HepG2 (cell line): ENCODE data around the gene EIF3B. TPM values are rescaled to one million over a fixed set of nuclear protein-coding genes. Genes with fewer than 3 reads are reported as not detected.
"Not testable (repeated sequence)": the region's sequence is repeated elsewhere in the genome, so short reads cannot be mapped to it uniquely, and the experiment has no call there.

Source experiments
- ATAC-seq: fragments of 200-7000 bp; cut with Tn5 transposase; 3 replicates; pipeline ENCODE4 v1.9.1; 2020; ENCODE audit warnings: mild to moderate bottlenecking, moderate library complexity
- BruUV-seq: library from RNA; stranded (reverse); fragments of 400-500 nt; replicated peaks from 2 replicates; lab custom pipeline; 2021; lab: Mats Ljungman, UMichigan
- CTCF ChIA-PET: fragments of 300-600 bp; formaldehyde crosslinking; extraction: SDS; loops from one replicate; lab custom pipeline; 2021; ENCODE audit warnings: low total read pairs, inconsistent platforms, low intra/inter-chr PET ratio; lab: Yijun Ruan, JAX
- POLR2A ChIA-PET: fragments of 350-600 bp; sonication (Branson Sonifier 250); formaldehyde crosslinking; loops from one replicate; lab custom pipeline; 2020; ENCODE audit warnings: antibody characterized with exemption, inconsistent platforms; lab: Yijun Ruan, JAX
- DNase-seq: peaks from one replicate; pipeline ENCODE4 v3.0.0-alpha.2; 2015; ENCODE audit warnings: low spot score
- FAIRE-seq: peaks from 3 replicates; lab custom pipeline; 2011; peaks lifted over from hg19 to GRCh38; lab: Jason Lieb, UNC
- H2AFZ ChIP-seq: one replicate; pipeline ENCODE4 v1.6.1; 2011; ENCODE audit warnings: low read length, inconsistent platforms
- H3K27ac ChIP-seq: fragments of 300-600 bp; 3 replicates; pipeline ENCODE4 v1.8.0; 2011; ENCODE audit warnings: mixed run types, mild to moderate bottlenecking, mixed read lengths, low read length, inconsistent platforms; ENCODE audit not compliant: insufficient read depth; ENCODE audit errors: extremely low read length
- H3K27me3 ChIP-seq, 2 experiments: fragments of 200-600 bp in 1 of 2; 2 replicates in 1 of 2; 3 replicates in 1 of 2; pipeline versions ENCODE4 v1.6.0 to v1.8.0; 2011; ENCODE audit warnings: low read length in 2 of 2, mild to moderate bottlenecking in 2 of 2, moderate library complexity in 2 of 2, inconsistent platforms in 1 of 2; ENCODE audit not compliant: insufficient read depth in 2 of 2, control insufficient read depth in 1 of 2
- H3K36me3 ChIP-seq, 2 experiments: fragments of 200-600 bp in 1 of 2; replicated peaks in 1 of 2; 2 replicates in 1 of 2; 3 replicates in 1 of 2; pipeline versions ENCODE4 v1.5.1 to v1.8.0; 2011; ENCODE audit warnings: low read length in 2 of 2, inconsistent platforms in 1 of 2; ENCODE audit not compliant: insufficient read depth in 2 of 2, control insufficient read depth in 1 of 2
- H3K4me1 ChIP-seq: 2 replicates; pipeline ENCODE4 v1.5.1; 2012; ENCODE audit warnings: low read length, inconsistent platforms; ENCODE audit not compliant: insufficient read depth
- H3K4me2 ChIP-seq: 2 replicates; pipeline ENCODE4 v1.6.0; 2011; ENCODE audit warnings: low read depth, low read length, inconsistent platforms
- H3K4me3 ChIP-seq, 3 experiments: fragments of 200-600 bp in 1 of 3; sonication (generic), shearing (Covaris generic) in 1 of 3; replicated peaks in 1 of 3; 2 replicates each; pipeline ENCODE4 v1.5.1; 2011 to 2016; ENCODE audit warnings: low read length in 3 of 3, inconsistent platforms in 2 of 3, low read depth in 2 of 3, mild to moderate bottlenecking in 2 of 3, control low read depth in 1 of 3, mixed read lengths in 1 of 3; ENCODE audit not compliant: insufficient read depth in 1 of 3
- H3K79me2 ChIP-seq: one replicate; pipeline ENCODE4 v1.6.1; 2011; ENCODE audit warnings: low read length, inconsistent platforms; ENCODE audit not compliant: insufficient read depth
- H3K9ac ChIP-seq: 2 replicates; pipeline ENCODE4 v1.6.0; 2011; ENCODE audit warnings: mild to moderate bottlenecking, low read depth, low read length, inconsistent platforms; ENCODE audit not compliant: insufficient read depth
- H3K9me3 ChIP-seq: 2 replicates; pipeline ENCODE4 v1.5.1; 2012; ENCODE audit warnings: mild to moderate bottlenecking, low read length
- H4K20me1 ChIP-seq: 2 replicates; pipeline ENCODE4 v1.6.0; 2011; ENCODE audit warnings: inconsistent platforms, mild to moderate bottlenecking, low read length, moderate library complexity; ENCODE audit not compliant: insufficient read depth
- ZBTB33 ChIP-seq: sonication (generic); formaldehyde crosslinking; IDR thresholded peaks from 2 replicates; pipeline ENCODE4 v1.4.0; 2020; ENCODE audit warnings: missing genetic modification reagents
- ZNF235 ChIP-seq: sonication (generic); formaldehyde crosslinking; IDR thresholded peaks from 2 replicates; pipeline ENCODE4 v1.8.1; 2023; ENCODE audit warnings: mild to moderate bottlenecking, missing genetic modification reagents, borderline replicate concordance
- WGBS: methylation state at CpG from one replicate; pipeline ENCODE4 v1.1.6; 2017; ENCODE audit warnings: low lambda C conversion rate; 5-methylcytosine and 5-hydroxymethylcytosine counted together
- in situ Hi-C: cut with HindIII; loops from 2 replicates; pipeline ENCODE4 v1.10.0; 2017; ENCODE audit warnings: low pct_unique_long_range_greater_than_20kb; ENCODE audit not compliant: extremely low pct_ligation_motif_present
- intact Hi-C: fragments of 100-400 bp; cut with micrococcal nuclease; formaldehyde crosslinking; loops from one replicate; pipeline ENCODE4 v1.10.0; 2022; ENCODE audit not compliant: unreplicated experiment
- polyA plus RNA-seq, 8 experiments: library from polyadenylated mRNA; depleted of rRNA in 3 of 8; stranded (reverse) in 7 of 8; unstranded in 1 of 8; fragments of >200 nt; fragmentation: Illumina TruSeq in 4 of 8; extraction: Trizol in 4 of 8; gene quantifications; 2 replicates each; pipeline versions ENCODE4 v1.2.1 to v1.2.3, GENCODE V29; 2011 to 2016; ENCODE audit warnings: low read depth in 4 of 8, missing spikeins in 1 of 8, mixed read lengths in 1 of 8; ENCODE audit not compliant: insufficient read depth in 1 of 8
- total RNA-seq, 5 experiments: library from RNA; depleted of rRNA; stranded (reverse); fragments of >200 nt; fragmentation: Illumina TruSeq; extraction: Trizol; gene quantifications; 2 replicates each; pipeline ENCODE4 v1.2.3, GENCODE V29; 2016; ENCODE audit warnings: low read depth in 1 of 5

EIF3B gene
- total and polyA plus RNA-seq, 2 of the 13 experiments (the other 11 are each of a cell fraction or from before 2014, with no cell fraction given): 92.2 to 241 TPM

- in situ Hi-C loops, FAIRE-seq, H3K27me3 ChIP-seq, BruUV-seq, H3K4me2 ChIP-seq, ATAC-seq, POLR2A ChIA-PET, H3K9me3 ChIP-seq, H3K36me3 ChIP-seq, H4K20me1 ChIP-seq, H2AFZ ChIP-seq, DNase-seq, CTCF ChIA-PET, H3K4me3 ChIP-seq, H3K9ac ChIP-seq, H3K27ac ChIP-seq, intact Hi-C loops: not testable (repeated sequence)
- Histone ChIP-seq H3K79me2 (peaks cover 28% of the 10 kb centered on the region), H3K4me1 (peaks cover 34% of the 10 kb centered on the region)
- WGBS: 96% methylated on average over 3 of the region's 3 CpGs
Measured at GRCh38 chr7:2417178-2417577, 62.6 kb downstream of the EIF3B start.

- TF ChIP-seq ZBTB33: peak; percentile 41; the same call in 1 of the 2 replicates
- TF ChIP-seq ZNF235 (CRISPR knock-in tag): no peak
- no peaks in the 10 kb centered on the region for H4K20me1 ChIP-seq
- H3K27me3 ChIP-seq: no peaks in the 10 kb centered on the region
- no peaks in the 10 kb centered on the region for H3K9me3 ChIP-seq
- in situ Hi-C loops (no loop called here), intact Hi-C loops (no loop called here)
- ATAC-seq: no peak
- H3K9ac ChIP-seq: no peak overlapping the region
- ChIA-PET POLR2A (no interaction called here), CTCF (no interaction called here)
- no TSS peak for BruUV-seq
- H2AFZ ChIP-seq: no peak overlapping the region
- no peak overlapping the region for H3K27ac ChIP-seq
- H3K79me2 ChIP-seq: peaks cover 27% of the 10 kb centered on the region
- FAIRE-seq: no peak
- H3K4me1 ChIP-seq: peaks cover 25% of the 10 kb centered on the region
- WGBS: 94% methylated on average over 13 of the region's 15 CpGs
- H3K4me3 ChIP-seq: no peak overlapping the region
- no peak overlapping the region for H3K4me2 ChIP-seq
- no peak for DNase-seq
- H3K36me3 ChIP-seq: no peaks in the 10 kb centered on the region
Measured at GRCh38 chr7:2417981-2418481, 63.4 kb downstream of the EIF3B start.
